ENCODE measurements around the gene ZFPM1.

GRCh38 chr16:88511906-88512305, 58.8 kb downstream of the ZFPM1 start:
- no peak for TF ChIP-seq CTCF (IDR thresholded peaks at IDR 0.05)
- TF ChIP-seq ZFX (IDR thresholded peaks at IDR 0.05; ENCODE audit: borderline replicate concordance), result no peak

Data from 22Rv1 (cell line).